ENCODE measurements around the gene SULT1E1.

SULT1E1 gene

DNA sequence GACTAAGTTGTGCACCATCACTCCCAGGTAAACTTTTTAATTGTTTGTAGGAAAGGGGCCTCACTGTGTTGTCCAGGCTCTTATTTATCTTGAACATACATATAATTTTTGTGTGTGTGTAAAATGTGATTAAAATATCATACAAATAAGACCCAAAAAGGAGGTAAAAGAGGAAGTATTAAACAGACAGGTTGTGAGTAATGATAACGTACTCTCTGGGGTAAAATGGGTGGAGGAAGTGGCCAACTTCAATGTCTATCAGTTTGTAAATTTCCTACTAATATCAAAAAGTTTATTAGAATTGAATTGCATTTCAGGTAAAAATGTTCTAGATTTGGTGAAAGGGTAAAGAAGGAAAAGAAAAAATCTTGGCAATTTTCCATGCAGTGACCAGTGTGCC lies 48.8 kb downstream of the SULT1E1 start:
- no peak for DNase-seq (ENCODE audit: low read depth, low spot score)
- no peak overlapping the region for H3K27ac ChIP-seq

GRCh38 chr4:69800599-69800998 lies 59.3 kb downstream of the SULT1E1 start:
- DNase-seq (ENCODE audit: low read depth, low spot score): no peak

GRCh38 chr4:69799337-69799736 lies 60.6 kb downstream of the SULT1E1 start:
- no peak for DNase-seq (ENCODE audit: low read depth, low spot score)
- no peak overlapping the region for H3K27ac ChIP-seq

More at GRCh38 chr4:69800599-69800998, 59.3 kb downstream of the SULT1E1 start:
- H3K27ac ChIP-seq: no peak overlapping the region

DNA sequence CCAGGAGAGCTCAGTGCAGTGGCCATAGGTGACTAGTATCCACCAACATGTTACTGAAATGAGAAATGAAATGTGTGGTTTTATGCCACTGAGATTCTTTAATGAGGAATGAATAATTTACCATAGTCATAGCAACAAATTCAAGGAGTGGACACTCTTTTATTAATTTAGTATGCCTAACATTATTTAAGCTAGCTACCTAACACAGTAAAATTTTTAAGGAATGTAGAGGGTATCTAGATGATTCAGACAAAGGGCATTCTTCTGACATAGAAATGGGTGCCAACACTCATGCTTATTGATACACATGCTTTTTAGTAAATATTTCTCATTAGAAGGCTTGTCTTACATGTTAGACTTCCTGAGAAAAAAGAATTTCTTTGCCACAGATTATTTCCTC lies 66.2 kb downstream of the SULT1E1 start:
- H3K27ac ChIP-seq: no peak overlapping the region
- DNase-seq (ENCODE audit: low read depth, low spot score): no peak
